Measurements from ENCODE around the gene NLRC5. TPM values are rescaled to one million over a fixed set of nuclear protein-coding genes. Genes with fewer than 3 reads are reported as not detected.

Gene NLRC5
- total RNA-seq, 4 donors from 2014 or later, result 21.8 to 52.4 (median 32.0) TPM

GRCh38 chr16:56960681-56961281, 28.6 kb upstream of the NLRC5 start:
- 61 to 78% methylated on average over 12 to 13 of the region's 13 CpGs for WGBS, 2 donors
- DNase-seq (ENCODE audit: low spot score in 2 of 2), result no peak
- H3K4me3 ChIP-seq (ENCODE audit: low read depth, poor library complexity, severe bottlenecking), result no peak overlapping the region
- intact Hi-C loops (cut with DNase I; ENCODE audit: low total_unique reads), result loop anchor here (10.0 kb wide), 1 partner anchor 184 kb away; no protein-coding TSS in a partner anchor
- TF ChIP-seq CTCF (IDR thresholded peaks at IDR 0.05) (no peak), POLR2A (IDR thresholded peaks at IDR 0.05) (no peak)

GRCh38 chr16:56961386-56961785, 28.0 kb upstream of the NLRC5 start:
- no peak for TF ChIP-seq CTCF (IDR thresholded peaks at IDR 0.05)
- TF ChIP-seq POLR2A (IDR thresholded peaks at IDR 0.05), result no peak
- no peak for DNase-seq (ENCODE audit: low spot score in 2 of 2)
- H3K4me3 ChIP-seq (ENCODE audit: low read depth, poor library complexity, severe bottlenecking), result no peak overlapping the region
- intact Hi-C loops (cut with DNase I; ENCODE audit: low total_unique reads), result loop anchor here (10.0 kb wide), 1 partner anchor 183 kb away; no protein-coding TSS in a partner anchor
- WGBS, 2 donors, result 65 to 71% methylated on average over 3 of the region's 3 CpGs

- DNase-seq (ENCODE audit: low spot score in 2 of 2), result no peak
- WGBS, 2 donors, result 73 to 77% methylated on average over 12 of the region's 12 CpGs
These were observed 27.5 kb upstream of the NLRC5 start, which contains the start of gene CETP for GRCh38 chr16:56961851-56962281. CETP (plus strand) TSS chr16:56961950; CDS start chr16:56961980, 30 bp downstream.

GRCh38 chr16:56964243-56965148, 24.9 kb upstream of the NLRC5 start:
- DNase-seq (ENCODE audit: low spot score in 2 of 2), result peak; percentile 84 to 97
- WGBS, 2 donors, result 49 to 52% methylated on average over 27 to 30 of the region's 30 CpGs
- TF ChIP-seq POLR2A (IDR thresholded peaks at IDR 0.05), result no peak
- TF ChIP-seq CTCF (IDR thresholded peaks at IDR 0.05), result peak in 1 of 3 donors; percentile 86
- intact Hi-C loops (cut with DNase I; ENCODE audit: low total_unique reads), result loop anchor here (10.0 kb wide), 1 partner anchor 180 kb away; no protein-coding TSS in a partner anchor
- H3K4me3 ChIP-seq (ENCODE audit: low read depth, poor library complexity, severe bottlenecking), result no peak overlapping the region

More at GRCh38 chr16:56961851-56962281, 27.5 kb upstream of the NLRC5 start, which contains the start of gene CETP:
- intact Hi-C loops (cut with DNase I; ENCODE audit: low total_unique reads), result loop anchor here (10.0 kb wide), 1 partner anchor 183 kb away; no protein-coding TSS in a partner anchor
- TF ChIP-seq CTCF (IDR thresholded peaks at IDR 0.05) (no peak), POLR2A (IDR thresholded peaks at IDR 0.05) (no peak)
- no peak within 1 kb of the TSS for H3K4me3 ChIP-seq (ENCODE audit: low read depth, poor library complexity, severe bottlenecking)

GRCh38 chr16:56965149-56966092, 23.9 kb upstream of the NLRC5 start:
- 79 to 85% methylated on average over 12 of the region's 12 CpGs for WGBS, 2 donors
- TF ChIP-seq CTCF (IDR thresholded peaks at IDR 0.05) (no peak), POLR2A (IDR thresholded peaks at IDR 0.05) (no peak)
- DNase-seq (ENCODE audit: low spot score in 2 of 2), result no peak
- intact Hi-C loops (cut with DNase I; ENCODE audit: low total_unique reads), result loop anchor here (10.0 kb wide), 1 partner anchor 179 kb away; no protein-coding TSS in a partner anchor
- H3K4me3 ChIP-seq (ENCODE audit: low read depth, poor library complexity, severe bottlenecking), result no peak overlapping the region

Data from lower leg skin (tissue), 4 donors.